Measurements from ENCODE around the gene RIMKLB.
"Not testable (repeated sequence)": the region's sequence is repeated elsewhere in the genome, so short reads cannot be mapped to it uniquely, and the experiment has no call there.

RIMKLB gene

DNA sequence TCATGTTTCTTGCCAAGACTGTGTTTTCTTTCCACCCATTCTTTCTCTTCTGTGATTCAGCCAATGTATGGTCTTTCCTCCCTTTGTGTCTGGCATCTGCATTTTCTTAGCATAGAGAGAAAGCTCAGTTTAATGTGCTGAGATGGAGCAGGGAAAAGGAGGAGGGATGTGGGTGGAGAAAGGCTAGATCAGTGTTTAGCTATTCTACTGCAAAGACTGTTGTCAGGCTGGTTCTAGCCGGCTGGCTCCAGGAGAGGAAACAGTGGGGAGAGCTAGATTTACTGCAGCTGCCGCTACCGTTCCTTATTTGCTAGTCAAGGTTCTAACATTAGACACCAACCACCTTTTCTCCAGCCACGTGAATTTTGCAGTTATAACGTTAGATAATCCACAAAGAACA lies 5.2 kb upstream of the RIMKLB start:
- DNase-seq (ENCODE audit: low read depth, low spot score) = no peak

DNA sequence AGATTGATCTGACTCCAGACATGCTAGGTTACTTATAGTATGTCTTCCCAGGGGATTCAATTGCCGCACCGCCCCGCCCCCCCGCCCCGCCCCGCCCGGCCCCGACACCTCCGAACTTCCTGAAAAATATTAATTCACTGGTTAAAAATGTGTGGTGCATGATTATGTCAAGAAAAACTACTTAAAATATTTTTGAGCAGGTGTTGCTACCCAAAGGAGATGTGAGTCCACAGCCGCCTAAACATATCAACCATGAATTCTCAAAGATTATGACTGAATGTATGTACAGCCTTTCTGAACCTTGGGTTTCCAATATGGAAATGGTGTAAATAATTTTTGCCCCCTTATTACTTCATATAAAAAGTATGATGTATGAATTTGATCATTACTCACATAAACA lies 2.7 kb upstream of the RIMKLB start:
- DNase-seq (ENCODE audit: low read depth, low spot score) = no peak

GRCh38 chr12:8696442-8697090 lies 1.2 kb upstream of the RIMKLB start:
- no peak for DNase-seq (ENCODE audit: low read depth, low spot score)

DNA sequence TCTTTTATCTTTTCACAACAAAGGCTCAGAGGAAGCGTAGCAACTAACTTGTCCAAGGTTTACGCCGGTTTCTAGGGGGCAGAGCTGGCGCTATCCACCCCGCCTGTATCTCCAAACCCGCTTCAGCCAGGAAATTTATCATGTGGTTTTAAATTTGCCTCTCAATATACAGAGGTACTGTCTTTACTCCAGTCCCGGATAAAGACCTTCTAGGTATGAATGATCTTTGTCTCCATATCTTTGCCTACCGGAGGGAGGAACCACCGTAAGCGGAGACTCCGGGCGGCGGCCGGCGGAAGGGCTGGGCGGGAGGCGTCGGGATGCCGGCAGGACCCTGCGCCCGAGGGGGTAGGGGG lies 693 bp upstream of the RIMKLB start:
- no peak for DNase-seq (ENCODE audit: low read depth, low spot score)

DNA sequence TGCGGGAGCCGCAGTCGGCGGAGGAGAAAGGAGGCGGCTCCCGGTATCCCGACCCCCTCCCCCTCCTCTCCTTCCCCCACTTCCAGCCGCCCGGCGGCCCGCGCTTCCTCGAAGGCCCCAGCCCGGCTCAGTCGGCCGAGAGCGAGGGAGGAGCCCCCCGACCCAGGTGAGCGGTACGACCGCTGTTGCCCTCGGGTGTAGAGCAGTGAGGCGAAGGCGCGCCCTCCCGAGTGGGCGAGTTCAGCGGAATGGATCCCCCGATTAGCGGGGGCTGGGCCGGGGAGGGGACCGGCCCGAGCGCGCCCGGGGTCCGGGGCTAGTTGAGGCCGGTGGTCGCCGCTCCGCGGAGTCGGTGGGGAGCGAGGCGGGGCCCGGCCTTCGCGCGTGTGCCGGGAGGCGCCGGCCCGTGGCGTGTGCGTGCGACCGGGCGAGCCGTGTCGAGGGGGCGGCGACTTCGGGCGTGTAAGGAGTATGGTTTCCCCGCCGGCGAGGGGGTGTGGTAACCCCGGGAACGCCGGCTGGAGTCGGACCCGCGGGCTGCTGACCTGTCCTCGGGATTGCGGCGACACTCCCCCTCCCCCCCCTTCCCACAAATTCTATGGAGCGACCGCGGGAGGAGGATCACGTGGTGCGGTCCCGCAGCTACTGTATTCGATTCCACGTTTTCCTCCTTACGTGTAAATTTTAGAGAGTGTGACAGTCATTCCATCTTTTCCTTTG lies 501 bp downstream of the RIMKLB start:
- DNase-seq (ENCODE audit: low read depth, low spot score) = no peak

- DNase-seq (ENCODE audit: low read depth, low spot score) = no peak
Measured at GRCh38 chr12:8698879-8699278, 1.1 kb downstream of the RIMKLB start.

DNA sequence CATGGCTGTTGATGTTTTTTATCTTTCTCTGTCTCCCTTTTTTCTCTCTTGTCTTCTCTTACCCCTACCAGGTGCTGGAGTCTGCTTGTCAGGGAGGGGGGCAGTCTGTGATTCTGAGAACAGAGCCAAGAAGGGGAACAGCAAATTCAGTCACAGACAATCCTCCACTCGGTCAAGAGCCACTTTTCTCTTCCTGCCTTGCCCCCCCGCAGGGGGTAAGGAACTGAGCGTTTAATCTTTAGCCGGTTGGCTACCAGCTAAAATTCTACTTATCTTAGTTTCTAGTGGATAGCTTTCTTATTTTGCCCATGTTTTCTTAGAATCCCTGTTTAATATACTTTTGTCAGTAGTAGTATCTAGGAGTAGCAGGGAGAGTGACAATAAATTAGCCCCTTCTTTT lies 1.9 kb downstream of the RIMKLB start:
- no peak for DNase-seq (ENCODE audit: low read depth, low spot score)

- DNase-seq (ENCODE audit: low read depth, low spot score) = no peak
Measured at GRCh38 chr12:8701046-8701660, 3.4 kb downstream of the RIMKLB start.

- no peak for DNase-seq (ENCODE audit: low read depth, low spot score)
Measured at GRCh38 chr12:8702159-8702558, 4.4 kb downstream of the RIMKLB start.

DNA sequence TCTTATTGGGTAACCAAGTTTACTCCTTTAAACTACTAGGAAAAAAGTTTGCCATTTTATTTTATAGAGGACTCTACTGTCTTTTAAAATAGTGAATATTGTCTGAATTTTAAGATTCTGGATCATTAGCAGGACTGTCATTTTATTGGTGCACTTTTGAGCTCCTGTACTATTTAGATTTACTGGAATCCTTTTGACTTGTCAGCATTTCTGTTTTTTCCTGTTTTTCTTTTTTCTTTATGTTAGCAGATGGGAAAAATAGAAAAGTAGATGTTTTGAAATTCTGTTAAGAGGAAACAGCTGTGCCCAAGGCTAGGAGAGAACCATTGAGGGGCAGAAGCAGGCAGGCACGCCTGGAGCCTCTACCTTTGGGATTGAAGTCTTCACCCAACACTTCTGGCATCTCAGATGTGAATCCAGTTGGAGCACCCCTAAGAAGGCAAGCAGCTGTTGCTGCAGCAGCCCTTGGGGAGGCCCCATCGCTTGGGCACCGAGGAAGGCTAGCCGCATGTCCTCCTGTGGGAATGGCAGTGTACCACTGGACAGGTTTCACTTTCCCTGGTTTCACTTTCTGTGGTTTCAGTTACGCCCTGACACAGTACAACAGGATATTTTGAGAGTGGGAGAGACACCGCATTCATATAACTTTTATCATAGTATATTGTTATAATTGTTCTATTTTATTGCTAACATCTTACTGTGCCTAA lies 11.5 kb downstream of the RIMKLB start:
- no peak for DNase-seq (ENCODE audit: low read depth, low spot score)

GRCh38 chr12:8712572-8712971 lies 14.8 kb downstream of the RIMKLB start:
- no peak for DNase-seq (ENCODE audit: low read depth, low spot score)

DNA sequence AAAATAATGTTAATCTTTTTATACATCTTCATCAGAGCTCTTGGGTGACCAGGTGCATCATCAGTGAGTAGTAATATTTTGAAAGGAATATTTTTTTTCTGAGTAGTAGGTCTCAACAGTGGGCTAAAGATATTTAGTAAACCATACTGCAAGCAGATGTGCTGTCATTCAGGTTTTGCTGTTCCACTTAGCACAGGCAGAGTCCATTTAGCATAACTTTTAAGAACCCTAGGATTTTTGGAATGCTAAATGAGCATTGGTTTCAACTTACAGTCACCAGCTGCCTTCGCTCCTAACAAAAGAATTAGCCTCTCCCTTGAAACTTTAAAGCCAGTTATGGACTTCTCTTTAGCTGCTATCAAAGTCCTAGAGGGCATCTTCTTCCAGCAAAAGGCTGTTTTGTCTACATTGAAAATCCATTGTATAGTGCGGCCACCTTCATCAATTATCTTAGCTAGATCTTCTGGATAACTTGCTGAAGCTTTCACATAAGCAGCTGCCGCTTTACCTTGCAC lies 24.6 kb downstream of the RIMKLB start:
- DNase-seq (ENCODE audit: low read depth, low spot score) = no peak

DNA sequence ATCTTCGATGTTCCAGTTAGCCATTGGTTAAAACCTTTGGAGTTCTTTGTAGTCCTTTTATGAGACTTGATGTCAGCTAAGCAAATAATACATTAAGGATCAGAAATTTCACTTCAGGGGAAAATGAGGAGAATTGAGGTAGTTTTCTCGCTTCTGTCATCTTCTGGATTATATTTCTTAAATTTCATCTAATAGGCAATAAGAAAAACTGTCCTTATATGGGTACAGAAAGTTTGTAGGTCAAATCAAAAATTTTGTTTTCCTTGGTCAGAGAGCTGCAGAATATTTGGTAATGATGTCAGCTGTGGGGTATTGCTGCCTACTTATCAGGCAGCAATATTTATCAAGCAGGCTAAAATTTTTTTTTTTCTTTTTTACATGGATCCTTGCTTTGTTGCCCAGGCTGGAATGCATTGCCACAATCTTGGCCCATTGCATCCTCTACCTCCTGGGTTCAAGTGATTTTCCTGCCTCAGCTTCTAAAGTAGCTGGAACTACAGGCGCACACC lies 37.1 kb downstream of the RIMKLB start:
- DNase-seq (ENCODE audit: low read depth, low spot score) = no peak

DNA sequence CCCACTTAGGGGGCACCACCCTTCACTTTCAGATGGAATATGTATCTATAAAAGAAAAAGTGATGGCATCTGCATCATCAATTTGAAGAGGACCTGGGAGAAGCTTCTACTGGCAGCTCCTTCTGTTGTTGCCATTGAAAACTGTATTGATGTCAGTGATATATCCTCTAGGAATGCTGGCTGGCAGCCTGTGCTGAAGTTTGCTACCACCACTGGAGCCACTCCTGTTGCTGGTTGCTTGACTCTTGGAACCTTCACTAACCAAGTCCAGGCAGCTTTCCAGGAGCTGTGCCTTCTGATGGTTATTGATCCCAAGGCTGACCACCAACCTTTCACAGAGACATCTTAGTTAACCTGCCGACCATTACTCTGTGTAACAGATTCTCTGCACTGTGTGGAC lies 44.7 kb downstream of the RIMKLB start:
- no peak for DNase-seq (ENCODE audit: low read depth, low spot score)

DNA sequence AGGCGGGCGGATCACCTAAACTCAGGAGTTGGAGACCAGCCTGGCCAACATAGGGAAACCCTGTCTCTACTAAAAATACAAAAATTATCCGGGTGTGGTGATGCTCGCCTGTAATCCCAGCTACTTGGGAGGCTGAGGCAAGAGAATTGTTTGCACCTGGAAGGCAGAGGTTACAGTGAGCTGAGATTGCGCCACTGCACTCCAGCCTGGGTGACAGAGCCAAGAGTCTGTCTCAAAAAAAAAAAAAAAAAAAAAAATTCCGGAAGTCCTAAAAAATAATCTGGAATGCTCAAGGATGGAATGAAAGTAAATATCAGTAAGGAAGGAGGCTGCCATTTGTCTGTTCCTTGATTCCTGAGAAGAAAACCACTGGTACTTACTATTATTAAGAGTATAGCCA lies 45.3 kb downstream of the RIMKLB start:
- not testable (repeated sequence) for DNase-seq (ENCODE audit: low read depth, low spot score)

DNA sequence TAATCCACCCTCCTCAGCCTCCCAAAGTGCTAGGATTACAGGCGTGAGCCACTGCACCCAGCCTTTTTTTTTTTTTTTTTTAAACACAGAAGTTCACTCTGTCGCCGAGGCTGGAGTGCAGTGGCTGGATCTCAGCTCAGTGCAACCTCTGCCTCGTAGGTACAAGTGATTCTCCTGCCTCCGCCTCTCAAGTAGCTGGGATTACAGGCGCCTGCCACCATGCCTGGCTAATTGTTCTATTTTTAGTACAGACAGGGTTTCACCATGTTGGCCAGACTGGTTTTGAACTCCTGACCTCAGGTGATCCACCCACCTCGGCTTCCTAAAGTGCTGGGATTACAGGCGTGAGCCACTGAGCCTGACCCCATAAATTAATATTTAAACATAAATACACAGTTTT lies 47.8 kb downstream of the RIMKLB start:
- not testable (repeated sequence) for DNase-seq (ENCODE audit: low read depth, low spot score)

DNA sequence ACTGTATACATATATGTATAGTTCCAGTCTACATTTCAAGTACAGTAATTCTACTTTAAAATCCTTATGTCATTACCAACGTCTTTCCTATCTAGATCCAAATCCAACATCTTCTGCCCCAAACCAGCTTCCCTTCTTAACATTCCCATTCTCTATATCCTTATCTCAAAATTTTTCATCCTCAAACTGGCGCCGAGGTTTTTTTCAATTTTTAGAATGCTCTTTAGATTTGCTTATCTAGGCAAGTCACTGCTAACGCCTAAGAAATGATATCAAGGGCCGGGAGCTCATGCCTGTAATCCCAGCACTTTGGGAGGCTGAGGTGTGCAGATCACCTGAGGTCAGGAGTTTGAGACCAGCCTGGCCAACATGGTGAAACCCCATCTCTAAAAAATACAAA lies 48.3 kb downstream of the RIMKLB start:
- DNase-seq (ENCODE audit: low read depth, low spot score) = no peak

GRCh38 chr12:8760076-8760475 lies 62.3 kb downstream of the RIMKLB start:
- not testable (repeated sequence) for DNase-seq (ENCODE audit: low read depth, low spot score)

DNA sequence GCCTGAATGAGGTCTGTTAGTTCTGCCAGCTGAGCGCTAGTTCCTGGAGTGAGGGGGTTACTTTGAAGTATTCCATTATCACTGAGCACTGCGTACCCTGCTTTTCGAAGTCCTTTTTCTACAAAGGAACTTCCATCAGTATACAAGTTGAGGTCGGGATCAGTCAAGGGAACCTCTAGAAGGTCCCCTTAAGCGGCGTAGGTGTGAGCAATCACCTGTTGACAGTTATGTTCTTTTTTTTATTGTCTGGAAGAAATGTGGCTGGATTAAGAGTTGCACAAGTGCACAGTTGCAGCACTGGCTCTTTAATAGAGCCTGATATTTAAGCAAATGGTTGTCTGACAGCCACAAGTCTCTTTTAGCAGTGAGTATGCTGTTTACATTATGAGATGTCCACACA lies 64.9 kb downstream of the RIMKLB start:
- not testable (repeated sequence) for DNase-seq (ENCODE audit: low read depth, low spot score)

GRCh38 chr12:8766121-8766520 lies 68.3 kb downstream of the RIMKLB start:
- DNase-seq (ENCODE audit: low read depth, low spot score) = not testable (repeated sequence)

- DNase-seq (ENCODE audit: low read depth, low spot score) = no peak
Measured at GRCh38 chr12:8770499-8770898, 72.7 kb downstream of the RIMKLB start.

GRCh38 chr12:8771072-8771471 lies 73.3 kb downstream of the RIMKLB start:
- DNase-seq (ENCODE audit: low read depth, low spot score) = no peak

All from iPS DF 19.7 (cell line).